Measurements from ENCODE around the gene AUNIP.
A peak's percentile ranks its signal among the peaks of the same experiment; 100 is the strongest.

AUNIP gene

DNA sequence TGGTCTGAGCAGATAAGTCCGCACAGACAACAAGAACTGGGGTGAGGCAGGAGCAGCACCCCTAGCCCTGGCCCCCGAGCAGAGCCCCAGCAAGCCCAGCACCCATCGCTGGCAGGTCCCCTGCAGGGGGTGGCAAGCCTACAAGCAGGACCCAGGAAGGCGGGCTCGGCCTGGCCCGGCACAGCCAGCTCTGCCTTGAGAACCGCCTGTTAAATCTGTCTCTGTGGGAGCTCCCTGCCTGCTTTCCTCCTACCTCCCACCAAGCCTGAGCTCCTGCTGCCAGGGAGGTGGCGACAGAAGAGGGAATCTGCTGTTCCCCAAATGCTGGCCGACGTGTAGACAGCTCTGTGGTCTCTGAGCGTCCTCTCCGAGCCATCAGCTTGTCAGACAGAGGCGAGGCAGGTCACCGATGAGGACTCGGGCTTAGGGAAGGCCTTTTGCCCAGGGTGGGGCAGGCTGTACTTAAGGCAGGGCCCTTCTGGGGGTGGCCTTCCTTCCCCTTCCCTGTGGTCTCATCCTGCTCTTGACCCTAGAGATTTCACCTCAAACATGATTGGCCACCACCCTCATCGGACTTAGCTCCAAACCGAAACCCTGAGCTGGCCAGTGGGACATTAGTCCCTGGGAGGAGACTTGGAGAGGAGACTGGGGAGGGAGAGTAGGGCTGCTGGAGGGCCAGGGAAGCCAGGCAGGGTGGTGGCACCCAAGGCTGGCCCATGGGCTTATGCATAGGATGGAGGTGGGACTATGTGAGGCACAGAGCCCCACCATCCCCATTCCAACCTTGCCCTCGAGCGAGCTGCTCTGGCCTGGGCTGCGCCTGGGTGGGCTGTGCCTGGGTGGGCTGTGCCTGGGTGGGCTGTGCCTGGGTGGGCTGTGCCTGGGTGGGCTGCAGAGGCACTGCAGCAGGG, 51.5 kb downstream of the AUNIP start:
- no peak for ATAC-seq

DNA sequence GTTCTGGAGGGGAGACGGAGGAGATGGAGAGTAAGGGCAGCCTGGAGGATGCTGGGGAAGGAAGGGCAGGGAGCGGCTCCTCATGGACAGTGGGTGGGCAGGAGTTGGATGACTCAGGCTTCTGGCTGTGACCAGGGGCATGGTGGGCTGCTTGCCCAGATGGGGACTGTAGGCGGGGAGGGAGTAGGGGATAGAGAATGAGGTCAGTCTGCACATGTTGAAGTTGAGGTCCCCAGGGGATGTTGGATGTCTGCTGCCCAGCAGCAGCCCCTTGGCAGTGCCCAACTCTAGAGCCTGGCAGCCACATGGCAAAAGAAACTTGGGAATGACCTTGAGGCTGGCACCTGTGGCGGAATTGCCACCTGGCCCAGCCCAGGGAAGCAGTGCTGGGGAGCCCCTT, 52.8 kb downstream of the AUNIP start:
- no peak for ATAC-seq

DNA sequence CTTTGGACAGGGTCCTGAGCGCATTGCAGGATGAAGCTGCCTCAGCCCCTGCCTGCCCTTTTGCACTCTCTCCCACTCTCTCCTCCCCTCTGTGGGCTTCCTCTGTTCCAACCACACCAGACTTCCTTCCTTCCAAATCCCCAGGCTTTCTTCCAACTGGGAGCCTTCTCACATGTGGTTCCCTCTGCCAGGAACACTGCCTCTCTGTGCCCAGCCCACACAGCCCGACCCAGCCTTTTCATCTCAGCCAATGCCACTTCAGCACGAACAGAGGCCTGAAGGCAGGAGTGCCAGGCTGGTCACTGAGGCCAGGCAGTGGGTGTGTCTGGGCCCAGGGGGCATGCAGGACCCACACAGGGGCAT, 53.4 kb downstream of the AUNIP start:
- no peak for ATAC-seq

DNA sequence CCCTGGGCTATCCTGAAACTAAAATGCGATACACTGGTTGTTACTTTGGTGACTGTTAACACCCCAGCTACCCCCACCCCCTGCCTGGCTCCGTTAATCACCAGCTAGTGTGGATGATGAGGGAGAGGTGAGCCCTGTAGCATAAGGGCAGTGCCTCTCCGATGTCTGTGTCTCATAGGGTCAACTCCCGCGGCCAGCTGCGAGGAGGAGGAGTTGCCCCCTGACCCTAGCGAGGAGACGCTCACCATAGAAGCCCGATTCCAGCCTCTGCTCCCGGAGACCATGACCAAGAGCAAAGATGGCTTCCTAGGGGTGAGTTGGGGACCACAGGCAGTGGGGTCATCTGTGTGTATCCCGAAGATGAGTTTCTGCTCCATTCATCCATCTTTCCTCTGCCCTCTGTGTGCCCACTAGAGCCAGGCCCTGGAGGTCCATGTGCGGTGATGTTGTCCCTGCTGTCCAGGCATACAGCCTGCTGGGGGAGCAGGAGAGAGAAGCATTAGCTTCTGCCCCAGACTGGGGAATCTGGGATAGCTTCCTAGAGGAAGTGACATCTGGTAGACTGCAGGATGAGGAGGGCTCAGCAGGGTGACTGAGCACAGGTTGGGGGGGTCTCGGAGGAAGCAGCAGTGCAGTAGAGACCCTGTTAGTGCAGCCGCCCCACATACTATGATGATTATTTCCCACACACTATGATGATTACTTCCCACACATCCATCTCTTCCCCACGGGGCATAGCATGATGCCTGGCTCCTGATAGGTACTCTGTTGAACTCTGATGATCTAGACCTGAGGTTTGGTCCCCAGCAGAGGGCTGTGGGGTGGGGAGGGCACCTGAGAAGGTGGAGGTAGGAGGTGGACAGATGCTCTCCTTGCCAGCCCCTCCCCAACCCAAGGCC, 54.0 kb downstream of the AUNIP start:
- ATAC-seq: no peak

GRCh38 chr1:25804244-25804963, 54.9 kb downstream of the AUNIP start:
- peak in 1 of 2 donors; percentile 25 for ATAC-seq

GRCh38 chr1:25803368-25803767, 55.9 kb downstream of the AUNIP start:
- no peak for ATAC-seq

GRCh38 chr1:25802915-25803314, 56.3 kb downstream of the AUNIP start:
- peak; percentile 32 to 34 for ATAC-seq

DNA sequence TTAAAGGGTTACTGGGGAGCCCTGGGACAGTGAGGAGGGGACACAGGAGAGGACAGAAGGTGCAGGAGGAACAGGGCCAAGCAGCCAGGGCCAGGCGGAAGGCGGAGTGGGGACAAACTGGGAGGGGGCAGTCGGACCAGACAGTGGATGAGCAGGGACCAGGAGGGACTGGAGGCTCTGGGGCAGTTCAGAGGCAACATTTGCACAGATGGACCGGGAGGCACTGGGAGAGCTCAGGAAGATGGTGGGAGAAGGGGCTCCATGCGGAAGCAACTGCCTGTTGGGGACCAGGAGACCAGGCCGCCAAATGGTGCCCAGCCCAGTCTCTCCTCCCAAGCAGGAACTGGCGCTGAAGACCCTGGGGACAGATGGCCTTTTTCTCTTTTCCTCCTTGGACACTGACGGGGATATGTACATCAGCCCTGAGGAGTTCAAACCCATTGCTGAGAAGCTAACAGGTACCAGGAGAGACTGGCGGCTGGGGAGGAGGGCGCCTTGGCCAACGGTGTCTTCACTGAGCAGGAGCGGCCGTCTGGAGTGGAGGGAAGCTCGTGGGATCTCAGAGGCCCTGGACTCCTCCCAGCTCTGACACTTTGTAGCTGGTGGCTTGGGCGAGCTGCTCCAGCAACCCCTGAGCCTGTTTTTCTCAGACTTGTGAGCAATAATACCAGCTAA, 58.4 kb downstream of the AUNIP start:
- no peak for ATAC-seq

GRCh38 chr1:25799935-25800702, 59.1 kb downstream of the AUNIP start, which contains the start of gene SELENON:
TSS of gene SELENON (plus strand) at chr1:25800193. CDS start at chr1:25800231, 38 bp downstream.
- ATAC-seq: peak; percentile 33 to 44

DNA sequence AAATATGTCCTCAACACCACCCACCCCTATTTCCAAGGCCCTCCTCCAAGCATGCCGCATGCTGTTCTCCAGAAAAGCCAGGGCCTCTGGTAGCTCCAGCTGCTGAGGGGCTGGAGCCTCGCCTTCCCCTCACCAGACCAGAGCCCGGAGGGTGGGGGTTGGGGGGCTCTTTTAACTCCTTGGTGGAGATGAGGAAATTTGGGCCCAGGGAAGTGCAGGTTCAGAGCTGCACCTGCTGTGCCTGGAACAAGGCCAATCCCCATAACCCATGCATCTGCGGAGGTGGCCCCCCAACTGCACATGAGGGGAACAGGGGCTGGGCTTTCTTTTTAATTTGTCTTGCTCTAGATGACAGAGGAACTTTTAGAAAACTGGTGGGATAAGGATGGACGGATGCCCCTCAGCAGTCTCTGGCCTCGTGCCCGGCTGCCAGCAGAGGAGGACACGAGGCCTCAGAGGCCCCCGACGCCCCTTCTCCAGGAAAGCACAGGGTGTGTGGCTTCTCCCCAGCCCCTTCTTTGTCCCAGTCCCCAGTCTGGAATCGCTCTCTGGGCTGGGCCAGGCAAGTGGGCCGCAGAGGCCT, 59.8 kb downstream of the AUNIP start:
- ATAC-seq: no peak

GRCh38 chr1:25798666-25799351, 60.4 kb downstream of the AUNIP start:
- ATAC-seq: no peak

- ATAC-seq: no peak
These were observed 61.3 kb downstream of the AUNIP start for GRCh38 chr1:25797939-25798338.

- peak; percentile 52 to 60 for ATAC-seq
These were observed 62.3 kb downstream of the AUNIP start for GRCh38 chr1:25796811-25797458.

GRCh38 chr1:25795946-25796810, 63.1 kb downstream of the AUNIP start:
- peak; percentile 63 to 70 for ATAC-seq

- no peak for ATAC-seq
These were observed 64.0 kb downstream of the AUNIP start for GRCh38 chr1:25795211-25795610.

GRCh38 chr1:25794325-25794724, 64.9 kb downstream of the AUNIP start:
- ATAC-seq: no peak

GRCh38 chr1:25793585-25794170, 65.6 kb downstream of the AUNIP start:
- no peak for ATAC-seq

DNA sequence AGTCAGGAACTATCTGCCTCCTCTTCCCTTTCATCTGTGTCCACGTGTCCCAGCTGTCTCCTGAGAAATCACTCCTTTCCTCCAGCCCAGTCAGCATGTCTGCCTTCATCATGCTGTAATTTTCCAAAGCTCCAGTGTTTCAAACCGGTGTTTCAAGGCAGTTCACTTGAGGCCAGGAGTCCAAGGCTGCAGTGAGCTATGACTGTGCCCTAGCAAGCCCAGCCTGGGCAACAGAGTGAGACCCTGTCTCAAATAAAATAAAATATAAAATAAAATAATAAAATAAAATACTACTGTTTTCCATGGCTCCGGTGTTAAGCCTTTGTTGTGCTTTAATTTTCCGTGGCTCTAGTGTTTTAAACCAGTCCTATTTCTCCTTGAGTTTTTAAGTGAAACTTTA, 67.1 kb downstream of the AUNIP start:
- ATAC-seq: no peak
